DOHH2 (cell line): ENCODE data around the gene RIPPLY2.
"Not testable (repeated sequence)": the region's sequence is repeated elsewhere in the genome, so short reads cannot be mapped to it uniquely, and the experiment has no call there.

Experiments used
- CTCF ChIP-seq: fragments of 200-600 bp; sonication (generic); IDR thresholded peaks from one replicate; pipeline ENCODE4 v1.5.1; 2014; ENCODE audit warnings: antibody characterized with exemption, mild to moderate bottlenecking, low read depth, low read length; ENCODE audit not compliant: poor library complexity, severe bottlenecking
- EZH2phosphoT487 ChIP-seq: fragments of 200-600 bp; sonication (generic); IDR thresholded peaks from 2 replicates; pipeline ENCODE4 v1.6.1; 2017; ENCODE audit warnings: borderline replicate concordance, mild to moderate bottlenecking, antibody characterized with exemption, low read length, moderate library complexity, mixed read lengths

- TF ChIP-seq CTCF, EZH2phosphoT487: not testable (repeated sequence)
Observed at GRCh38 chr6:83897094-83897493, 43.9 kb downstream of the RIPPLY2 start.
